GM21825 (cell line): ENCODE data around the gene TMEM74B.
"Not testable (repeated sequence)": the region's sequence is repeated elsewhere in the genome, so short reads cannot be mapped to it uniquely, and the experiment has no call there.

Source experiments
- ATAC-seq: cut with Tn5 transposase; IDR thresholded peaks from one replicate; pipeline ENCODE4 v1.9.1; 2021; ENCODE audit warnings: mild to moderate bottlenecking, moderate library complexity; ENCODE audit not compliant: unreplicated experiment

TMEM74B gene

GRCh38 chr20:1149812-1150211, 35.0 kb downstream of the TMEM74B start:
- not testable (repeated sequence) for ATAC-seq

GRCh38 chr20:1146957-1147356, 37.8 kb downstream of the TMEM74B start:
- ATAC-seq = no peak

- no peak for ATAC-seq
Measured at GRCh38 chr20:1144401-1145172, 40.2 kb downstream of the TMEM74B start.

GRCh38 chr20:1137236-1137635, 47.5 kb downstream of the TMEM74B start:
- ATAC-seq = no peak

GRCh38 chr20:1134836-1135235, 49.9 kb downstream of the TMEM74B start:
- ATAC-seq = no peak

GRCh38 chr20:1134355-1134754, 50.4 kb downstream of the TMEM74B start:
- no peak for ATAC-seq

- ATAC-seq = no peak
Measured at GRCh38 chr20:1131354-1131753, 53.4 kb downstream of the TMEM74B start.

- no peak for ATAC-seq
Measured at GRCh38 chr20:1130847-1131246, 53.9 kb downstream of the TMEM74B start.
